ENCODE measurements around the gene ZFP28. TPM values are rescaled to one million over a fixed set of nuclear protein-coding genes. Genes with fewer than 3 reads are reported as not detected.

The ZFP28 gene
- total and polyA plus RNA-seq, 2 of the 8 experiments (the other 6 are each of a cell fraction or from before 2014, with no cell fraction given), result 1.6 to 4.5 TPM

DNA sequence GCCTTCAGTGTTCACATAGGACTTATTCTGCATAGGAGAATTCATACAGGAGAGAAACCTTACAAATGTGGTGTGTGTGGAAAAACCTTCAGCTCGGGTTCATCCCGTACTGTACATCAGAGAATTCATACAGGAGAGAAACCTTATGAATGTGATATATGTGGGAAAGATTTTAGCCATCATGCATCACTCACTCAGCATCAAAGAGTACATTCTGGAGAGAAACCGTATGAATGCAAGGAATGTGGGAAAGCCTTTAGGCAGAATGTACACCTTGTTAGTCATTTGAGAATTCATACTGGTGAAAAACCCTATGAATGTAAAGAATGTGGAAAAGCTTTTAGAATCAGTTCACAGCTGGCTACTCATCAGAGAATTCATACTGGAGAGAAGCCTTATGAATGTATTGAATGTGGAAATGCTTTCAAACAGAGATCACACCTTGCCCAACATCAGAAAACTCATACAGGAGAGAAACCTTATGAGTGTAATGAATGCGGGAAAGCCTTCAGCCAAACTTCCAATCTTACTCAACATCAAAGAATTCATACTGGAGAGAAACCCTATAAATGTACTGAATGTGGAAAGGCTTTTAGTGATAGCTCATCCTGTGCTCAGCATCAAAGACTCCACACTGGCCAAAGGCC lies 13.4 kb upstream of the ZFP28 start:
- H3K23ac ChIP-seq (ENCODE audit: insufficient read length), result no peak overlapping the region
- FAIRE-seq (no peak), DNase-seq (ENCODE audit: low read depth in 1 of 2, low spot score in 2 of 2) (no peak)
- no peak overlapping the region for H2BK12ac ChIP-seq (ENCODE audit: low read depth, low read length)
- WGBS, 2 experiments (ENCODE audit: extremely low coverage in 1 of 2, insufficient coverage in 1 of 2, insufficient read length in 1 of 2, insufficient replicate concordance in 2 of 2, low coverage in 1 of 2, low lambda C conversion rate in 2 of 2, missing lambda C conversion rate in 1 of 2), result 73% methylated on average over 4 of the region's 4 CpGs; no CpG with 5 or more reads in 1 of the 2 experiments
- H3K18ac ChIP-seq (ENCODE audit: extremely low read depth, low read length), result no peak overlapping the region
- H3K27ac ChIP-seq (ENCODE audit: low read depth, low read length), result no peak overlapping the region
- H4K91ac ChIP-seq (replicated peaks; ENCODE audit: insufficient read length, low read length), result no peak overlapping the region
- H3K4ac ChIP-seq (replicated peaks; ENCODE audit: insufficient read length, low read depth, low read length), result no peak overlapping the region
- no peaks in the 10 kb centered on the region for H3K23me2 ChIP-seq (ENCODE audit: low read depth, low read length)
- H3K9me3 ChIP-seq (ENCODE audit: insufficient read depth in 2 of 2, low read depth in 1 of 2, low read length in 1 of 2), result peaks cover 59 to 69% of the 10 kb centered on the region in 2 experiments
- no peaks in the 10 kb centered on the region for H3K79me2 ChIP-seq (ENCODE audit: control insufficient read depth in 1 of 2, insufficient read depth in 2 of 2, low read length in 2 of 2)
- H4K20me1 ChIP-seq (replicated peaks in 1 of 2; ENCODE audit: control insufficient read depth in 1 of 2, insufficient read depth in 2 of 2, low read length in 2 of 2), result no peaks in the 10 kb centered on the region
- no peaks in the 10 kb centered on the region for H3K27me3 ChIP-seq (replicated peaks in 1 of 4; ENCODE audit: control insufficient read depth in 3 of 4, extremely low read depth in 1 of 4, insufficient read depth in 3 of 4, low read length in 3 of 4)
- no peak overlapping the region for H4K8ac ChIP-seq (ENCODE audit: extremely low read depth, insufficient read depth, low read length)
- no peak overlapping the region for H3K4me2 ChIP-seq (ENCODE audit: insufficient read depth in 1 of 2, low read depth in 2 of 2, low read length in 2 of 2)
- no peak overlapping the region for H2BK5ac ChIP-seq (ENCODE audit: low read depth, low read length)
- no peaks in the 10 kb centered on the region for H3K79me1 ChIP-seq (ENCODE audit: low read depth, low read length)
- H3K4me1 ChIP-seq (replicated peaks in 1 of 4; ENCODE audit: control insufficient read depth in 3 of 4, insufficient read depth in 4 of 4, low read length in 3 of 4), result no peaks in the 10 kb centered on the region
- no peak overlapping the region for H2AFZ ChIP-seq (ENCODE audit: low read length)
- ChIA-PET CTCF (ENCODE audit: partially characterized antibody) (interaction anchor here (1.5 kb wide), 1 partner anchor 13 kb away, joined by 4 read pairs; no protein-coding TSS in a partner anchor), POLR2A (ENCODE audit: partially characterized antibody) (interaction anchor here (1.2 kb wide), 1 partner anchor 45 kb away, joined by 3 read pairs; no protein-coding TSS in a partner anchor)
- H3K14ac ChIP-seq (ENCODE audit: insufficient read length), result no peak overlapping the region
- no peak overlapping the region for H2BK15ac ChIP-seq (ENCODE audit: low read length)
- no peak overlapping the region for H4K5ac ChIP-seq (ENCODE audit: insufficient read length, low read depth, low read length)
- no peak overlapping the region for H2AK5ac ChIP-seq (ENCODE audit: low read depth, low read length)
- no peak overlapping the region for H3K56ac ChIP-seq (replicated peaks; ENCODE audit: insufficient read length, low read depth, low read length)
- H3K9ac ChIP-seq (replicated peaks in 1 of 4; ENCODE audit: extremely low read depth in 1 of 4, low read depth in 3 of 4, low read length in 3 of 4), result no peak overlapping the region
- H2BK120ac ChIP-seq (replicated peaks; ENCODE audit: low read depth, low read length), result no peak overlapping the region
- no peak overlapping the region for H2BK20ac ChIP-seq (ENCODE audit: low read length)
- no peaks in the 10 kb centered on the region; a peak in 1 of 8 replicates for H3K36me3 ChIP-seq (ENCODE audit: control insufficient read depth in 2 of 4, insufficient read depth in 4 of 4, low read length in 3 of 4)
- TF ChIP-seq NANOG (IDR thresholded peaks at IDR 0.05; ENCODE audit: insufficient read depth, low read depth, low read length, poor library complexity, severe bottlenecking) (no peak), ZNF274 (IDR thresholded peaks at IDR 0.05; ENCODE audit: borderline replicate concordance, extremely low read depth, low read length) (peak; percentile 92)
- no peak overlapping the region; a peak in 2 of 8 replicates for H3K4me3 ChIP-seq (ENCODE audit: extremely low read depth in 1 of 4, insufficient read depth in 2 of 4, low read depth in 3 of 4, low read length in 4 of 4)
